HG03565 (cell line): Measurements from ENCODE around the gene SLX4IP.

ENCODE experiments used
- ATAC-seq: cut with Tn5 transposase; IDR thresholded peaks from one replicate; pipeline ENCODE4 v1.9.1; 2021; ENCODE audit warnings: mild to moderate bottlenecking, moderate library complexity; ENCODE audit not compliant: unreplicated experiment

The SLX4IP gene

GRCh38 chr20:10672624-10673127, 237.6 kb downstream of the SLX4IP start:
- no peak for ATAC-seq

- no peak for ATAC-seq
These were observed 238.2 kb downstream of the SLX4IP start for GRCh38 chr20:10673176-10673841.

- peak; percentile 39 for ATAC-seq
These were observed 239.0 kb downstream of the SLX4IP start, which contains the start of gene JAG1 for GRCh38 chr20:10673842-10674683. Gene JAG1, minus strand, starts transcription at chr20:10673999. Its CDS starts 469 bp downstream, at chr20:10673530.

GRCh38 chr20:10674684-10675449, 239.8 kb downstream of the SLX4IP start:
- ATAC-seq, result peak; percentile 31

DNA sequence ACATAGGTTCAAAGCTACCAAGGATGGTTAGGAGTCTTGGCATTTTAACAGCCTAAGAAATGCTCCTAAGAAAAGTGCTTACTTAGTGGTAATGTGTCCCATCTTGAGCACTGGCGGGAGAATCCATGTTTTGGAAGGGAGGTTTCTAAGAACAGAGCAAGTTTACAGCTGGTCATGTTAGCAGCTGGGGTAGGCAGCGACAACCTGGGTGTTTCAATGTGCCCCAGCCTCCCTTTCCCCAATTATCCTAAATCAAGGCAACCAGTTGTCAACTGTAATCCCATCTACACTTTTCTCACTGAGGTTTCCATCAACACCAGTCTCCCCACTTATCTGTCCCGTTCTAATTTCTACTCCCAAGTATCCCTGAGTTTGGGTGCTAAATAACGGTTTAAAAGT, 240.3 kb downstream of the SLX4IP start:
- no peak for ATAC-seq

DNA sequence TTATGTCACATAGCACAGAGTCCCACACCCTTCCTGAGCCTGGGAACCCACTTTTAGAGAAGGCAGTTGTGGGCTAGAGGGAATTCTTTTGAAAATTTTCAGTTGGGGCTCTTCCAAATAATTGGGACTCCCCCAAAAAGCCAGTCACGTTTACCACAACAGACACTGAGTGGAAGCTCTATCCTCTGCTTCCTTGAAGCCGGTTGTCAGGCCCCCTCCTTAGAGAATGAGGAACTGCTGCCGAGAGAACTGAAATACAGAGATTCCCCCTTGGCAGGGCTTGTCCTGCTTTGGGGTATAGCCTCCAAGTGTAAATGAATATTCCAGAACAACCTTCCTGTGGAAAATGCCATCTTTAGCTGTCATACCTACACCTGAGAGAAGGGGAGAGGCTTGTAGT, 241.4 kb downstream of the SLX4IP start:
- ATAC-seq, result no peak
